Thymus (tissue), 14 donors: Measurements from ENCODE around the gene SAYSD1. TPM values are rescaled to one million over a fixed set of nuclear protein-coding genes. Genes with fewer than 3 reads are reported as not detected.
A peak's percentile ranks its signal among the peaks of the same experiment; 100 is the strongest.

Experiments
- DNase-seq, 9 donors: peaks; one replicate each; pipeline ENCODE4 v3.0.0-alpha.2; 2013; ENCODE audit warnings: low spot score in 9 of 9, low read depth in 6 of 9, missing footprints in 1 of 9
- H3K27ac ChIP-seq, 2 donors: one replicate each; pipeline ENCODE4 v1.5.1; 2013; ENCODE audit warnings: control low read depth in 1 of 2, low read depth in 1 of 2, low read length in 1 of 2, mild to moderate bottlenecking in 1 of 2, moderate library complexity in 1 of 2
- H3K27me3 ChIP-seq, 2 donors: one replicate each; pipeline ENCODE4 v1.5.1; 2013; ENCODE audit warnings: low read length in 1 of 2; ENCODE audit not compliant: control insufficient read depth in 2 of 2, insufficient read depth in 1 of 2
- H3K36me3 ChIP-seq, 2 donors: one replicate each; pipeline ENCODE4 v1.5.1; 2013; ENCODE audit warnings: low read length in 1 of 2, mild to moderate bottlenecking in 1 of 2, moderate library complexity in 1 of 2; ENCODE audit not compliant: control insufficient read depth in 2 of 2, insufficient read depth in 2 of 2
- H3K4me1 ChIP-seq, 2 donors: one replicate each; pipeline ENCODE4 v1.5.1; 2013; ENCODE audit warnings: low read length in 2 of 2; ENCODE audit not compliant: control insufficient read depth in 2 of 2, insufficient read depth in 2 of 2
- H3K4me3 ChIP-seq, 2 donors: one replicate each; pipeline ENCODE4 v1.5.1; 2013; ENCODE audit warnings: low read length in 2 of 2, control low read depth in 1 of 2, mild to moderate bottlenecking in 1 of 2
- H3K9me3 ChIP-seq, 2 donors: one replicate each; pipeline ENCODE4 v1.5.1; 2013; ENCODE audit warnings: low read length in 1 of 2, mild to moderate bottlenecking in 1 of 2; ENCODE audit not compliant: control insufficient read depth in 2 of 2, insufficient read depth in 1 of 2
- WGBS: extraction: QIAGEN DNeasy Blood & Tissue Kit; methylation state at CpG from one replicate; pipeline ENCODE4 v1.1.7; 2013; 5-methylcytosine and 5-hydroxymethylcytosine counted together
- long read RNA-seq, 10 donors: transcript quantifications; one replicate each; lab custom pipeline, GENCODE V29; 2026
- polyA plus RNA-seq: library from polyadenylated mRNA; stranded (reverse); fragments of 200-250 nt; gene quantifications from one replicate; pipeline ENCODE4 v1.2.3, GENCODE V29; 2013
- total RNA-seq: library from RNA; stranded (reverse); fragments of 120-200 nt; gene quantifications from one replicate; pipeline ENCODE4 v1.2.4, GENCODE V29; 2013
- donor health status: healthy.

Gene SAYSD1
- total RNA-seq (18.8 TPM), polyA plus RNA-seq (51.7 TPM)
- long read RNA-seq, donor 1, partial matches to known transcripts = 0 of 2 reads
- long read RNA-seq, donor 1, other reads (novel, unspliced or antisense) = 0 of 2 reads
- long read RNA-seq, donor 2 = 0 reads
- long read RNA-seq, donor 3, transcript SAYSD1-201 (2 exons, 2,020 nt) = major isoform, 19 of 23 reads
- long read RNA-seq, donor 3, partial matches to known transcripts = 0 of 23 reads
- long read RNA-seq, donor 3, other reads (novel, unspliced or antisense) = 0 of 23 reads
- long read RNA-seq, donor 4, partial matches to known transcripts = 0 of 6 reads
- long read RNA-seq, donor 4, other reads (novel, unspliced or antisense) = 0 of 6 reads
- long read RNA-seq, donor 5, transcript SAYSD1-201 (2 exons, 2,020 nt) = major isoform, 14 of 36 reads
- long read RNA-seq, donor 5, partial matches to known transcripts = 20 of 36 reads
- long read RNA-seq, donor 5, other reads (novel, unspliced or antisense) = 0 of 36 reads
- long read RNA-seq, donor 6, transcript SAYSD1-201 (2 exons, 2,020 nt) = major isoform, 7 of 10 reads
- long read RNA-seq, donor 6, partial matches to known transcripts = 0 of 10 reads
- long read RNA-seq, donor 6, other reads (novel, unspliced or antisense) = 0 of 10 reads
- long read RNA-seq, donor 7, transcript SAYSD1-201 (2 exons, 2,020 nt) = major isoform, 8 of 12 reads
- long read RNA-seq, donor 7, partial matches to known transcripts = 0 of 12 reads
- long read RNA-seq, donor 7, other reads (novel, unspliced or antisense) = 0 of 12 reads
- long read RNA-seq, donor 8, transcript SAYSD1-201 (2 exons, 2,020 nt) = major isoform, 6 of 7 reads
- long read RNA-seq, donor 8, partial matches to known transcripts = 0 of 7 reads
- long read RNA-seq, donor 8, other reads (novel, unspliced or antisense) = 0 of 7 reads
- long read RNA-seq, donor 9, transcript SAYSD1-201 (2 exons, 2,020 nt) = major isoform, 7 of 10 reads
- long read RNA-seq, donor 9, partial matches to known transcripts = 0 of 10 reads
- long read RNA-seq, donor 9, other reads (novel, unspliced or antisense) = 0 of 10 reads
- long read RNA-seq, donor 10, transcript SAYSD1-201 (2 exons, 2,020 nt) = major isoform, 12 of 16 reads
- long read RNA-seq, donor 10, partial matches to known transcripts = 0 of 16 reads
- long read RNA-seq, donor 10, other reads (novel, unspliced or antisense) = 0 of 16 reads

GRCh38 chr6:39114704-39115599, at the start of gene SAYSD1:
Gene SAYSD1 (minus strand): TSS chr6:39115186. CDS start chr6:39115089, 97 bp downstream.
- Histone ChIP-seq H3K27me3 (no peaks in the 10 kb centered on the region), H3K9me3 (no peaks in the 10 kb centered on the region), H3K4me1 (peaks cover 2 to 8% of the 10 kb centered on the region in 2 donors), H3K4me3 (peak within 1 kb of the TSS; percentile 72 to 85), H3K36me3 (peaks cover 3 to 7% of the 10 kb centered on the region in 2 donors), H3K27ac (peak within 1 kb of the TSS; percentile 93 to 97)
- 4% methylated on average over 68 of the region's 68 CpGs for whole genome bisulfite sequencing
- peak; percentile 74 to 95 (median 88) for DNase-seq

DNA sequence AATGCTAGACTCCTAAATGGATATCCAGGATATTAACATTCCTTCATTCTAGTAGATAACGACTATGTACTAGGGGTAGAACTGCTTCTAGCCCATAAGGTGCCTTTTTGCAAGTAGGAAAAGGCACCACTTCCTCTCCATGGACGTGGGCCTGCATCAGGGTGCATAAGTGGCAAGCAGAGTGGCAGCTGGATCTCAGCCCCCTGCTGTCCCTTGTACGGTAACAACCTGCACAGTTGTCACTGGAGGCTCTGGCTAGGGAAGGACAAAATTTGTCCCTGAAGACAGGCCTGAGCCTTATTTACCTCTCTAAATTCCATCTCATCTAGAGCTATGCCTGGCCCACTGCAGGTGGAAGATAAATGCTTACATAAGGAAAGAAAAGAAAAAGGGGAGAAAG, 42.5 kb upstream of the SAYSD1 start:
- H3K4me1 ChIP-seq = peaks cover 6 to 9% of the 10 kb centered on the region in 2 donors
- H3K36me3 ChIP-seq = no peaks in the 10 kb centered on the region
- no peak for DNase-seq
- WGBS = 47% methylated on average over 3 of the region's 3 CpGs
- no peaks in the 10 kb centered on the region for H3K9me3 ChIP-seq
- no peaks in the 10 kb centered on the region for H3K27me3 ChIP-seq
- H3K4me3 ChIP-seq = no peak overlapping the region
- H3K27ac ChIP-seq = no peak overlapping the region

DNA sequence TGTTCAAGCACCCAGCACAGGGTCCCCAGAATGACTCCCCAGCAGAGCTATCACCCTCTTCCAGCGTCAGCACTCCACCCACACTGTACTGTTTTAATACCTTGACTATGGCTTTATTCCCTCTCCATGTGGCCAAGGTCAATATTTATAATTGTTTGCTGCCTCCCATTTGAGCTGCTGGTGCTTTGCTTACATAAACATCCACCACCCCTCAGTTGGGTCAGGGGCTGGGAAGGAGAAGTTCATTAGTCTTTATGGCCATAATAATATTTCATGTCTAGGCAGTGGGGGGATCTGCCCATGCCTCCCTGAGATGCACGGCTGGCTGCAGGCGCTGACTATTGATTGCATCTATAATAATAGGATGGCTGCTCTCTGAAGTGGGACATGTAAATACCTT, 41.8 kb upstream of the SAYSD1 start:
- Histone ChIP-seq H3K27me3 (no peaks in the 10 kb centered on the region), H3K27ac (no peak overlapping the region)
- 97% methylated on average over 3 of the region's 3 CpGs for WGBS

GRCh38 chr6:39154705-39155104, 39.7 kb upstream of the SAYSD1 start:
- Histone ChIP-seq H3K27ac (no peak overlapping the region), H3K27me3 (no peaks in the 10 kb centered on the region), H3K4me3 (no peak overlapping the region), H3K4me1 (peaks cover 6 to 14% of the 10 kb centered on the region in 2 donors), H3K9me3 (no peaks in the 10 kb centered on the region), H3K36me3 (no peaks in the 10 kb centered on the region)
- 97% methylated on average over 4 of the region's 4 CpGs for WGBS
- no peak for DNase-seq

More for the DNA sequence above, 41.8 kb upstream of the SAYSD1 start:
- H3K9me3 ChIP-seq = no peaks in the 10 kb centered on the region
- H3K4me1 ChIP-seq = peaks cover 6 to 14% of the 10 kb centered on the region in 2 donors
- no peak overlapping the region for H3K4me3 ChIP-seq
- DNase-seq = no peak
- H3K36me3 ChIP-seq = no peaks in the 10 kb centered on the region

DNA sequence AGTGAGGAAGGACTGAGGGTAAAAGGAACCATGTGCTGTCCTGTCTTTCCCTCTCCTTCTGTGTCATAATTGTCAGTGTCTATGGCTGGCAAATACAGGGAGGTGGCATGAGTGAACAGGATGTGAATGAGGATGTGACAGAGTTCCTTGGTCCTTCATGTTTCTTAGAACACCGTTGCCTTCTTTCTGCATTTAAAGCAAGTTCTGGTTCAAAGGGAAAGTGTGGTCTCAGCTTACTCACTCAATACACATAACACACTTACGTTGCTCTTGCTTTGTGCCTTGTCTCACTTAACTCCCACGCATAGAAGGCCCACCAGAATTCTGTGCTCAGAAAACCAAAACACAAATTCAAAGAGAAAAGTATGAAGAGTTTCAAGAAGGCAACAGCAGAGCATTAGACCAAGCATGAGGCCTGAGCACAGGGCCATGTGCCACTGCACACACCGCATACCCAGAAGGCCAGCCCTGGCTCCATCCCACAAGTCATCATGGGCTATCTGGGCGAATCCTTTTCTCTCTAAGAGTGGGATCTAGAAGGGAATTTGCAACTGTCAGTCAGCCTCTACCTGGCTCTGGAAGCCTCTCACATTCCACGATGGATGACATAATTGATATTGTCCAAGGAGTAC, 38.9 kb upstream of the SAYSD1 start:
- Histone ChIP-seq H3K36me3 (no peaks in the 10 kb centered on the region), H3K27me3 (no peaks in the 10 kb centered on the region), H3K4me3 (no peak overlapping the region), H3K4me1 (peaks cover 6 to 14% of the 10 kb centered on the region in 2 donors), H3K27ac (peak overlapping the region in 1 of 2 donors; percentile 53), H3K9me3 (no peaks in the 10 kb centered on the region)
- 59% methylated on average over 6 of the region's 6 CpGs for WGBS
- peak in 7 of 9 donors; percentile 8 to 62 (median 23) for DNase-seq

DNA sequence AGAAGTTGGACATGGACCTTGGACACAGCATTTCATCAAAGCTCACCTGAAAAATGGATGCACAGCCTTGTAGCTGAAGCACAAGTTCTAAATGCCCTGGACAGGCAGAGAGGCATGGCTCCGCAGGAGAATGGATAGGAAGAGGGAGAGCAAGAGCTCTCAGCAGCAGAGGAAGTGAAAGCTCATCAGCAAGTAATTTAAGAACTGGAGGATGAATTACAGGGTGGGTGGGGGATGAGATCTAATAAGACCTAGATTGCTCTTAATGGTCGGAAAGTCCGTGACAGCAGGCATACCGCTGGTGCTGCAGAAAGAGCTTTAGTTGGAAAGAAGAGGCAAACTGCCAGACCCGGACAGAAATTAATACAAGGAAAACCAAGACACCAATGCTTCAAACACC, 37.3 kb upstream of the SAYSD1 start:
- H3K9me3 ChIP-seq = no peaks in the 10 kb centered on the region
- DNase-seq = no peak
- no peaks in the 10 kb centered on the region for H3K36me3 ChIP-seq
- H3K27me3 ChIP-seq = no peaks in the 10 kb centered on the region
- H3K27ac ChIP-seq = no peak overlapping the region
- no peak overlapping the region for H3K4me3 ChIP-seq
- 79% methylated on average over 5 of the region's 5 CpGs for WGBS
- peaks cover 6 to 14% of the 10 kb centered on the region in 2 donors for H3K4me1 ChIP-seq

GRCh38 chr6:39151211-39151610, 36.2 kb upstream of the SAYSD1 start:
- no peak for DNase-seq
- H3K36me3 ChIP-seq = no peaks in the 10 kb centered on the region
- H3K4me3 ChIP-seq = no peak overlapping the region
- H3K27ac ChIP-seq = no peak overlapping the region
- H3K4me1 ChIP-seq = peaks cover 6 to 14% of the 10 kb centered on the region in 2 donors
- H3K9me3 ChIP-seq = no peaks in the 10 kb centered on the region
- H3K27me3 ChIP-seq = no peaks in the 10 kb centered on the region
- WGBS = 13% methylated on average over 3 of the region's 3 CpGs
